ENCODE measurements around the gene NKX6-1. TPM values are rescaled to one million over a fixed set of nuclear protein-coding genes. Genes with fewer than 3 reads are reported as not detected.

NKX6-1 gene
- total RNA-seq, 1 donor from 2014 or later: not detected

DNA sequence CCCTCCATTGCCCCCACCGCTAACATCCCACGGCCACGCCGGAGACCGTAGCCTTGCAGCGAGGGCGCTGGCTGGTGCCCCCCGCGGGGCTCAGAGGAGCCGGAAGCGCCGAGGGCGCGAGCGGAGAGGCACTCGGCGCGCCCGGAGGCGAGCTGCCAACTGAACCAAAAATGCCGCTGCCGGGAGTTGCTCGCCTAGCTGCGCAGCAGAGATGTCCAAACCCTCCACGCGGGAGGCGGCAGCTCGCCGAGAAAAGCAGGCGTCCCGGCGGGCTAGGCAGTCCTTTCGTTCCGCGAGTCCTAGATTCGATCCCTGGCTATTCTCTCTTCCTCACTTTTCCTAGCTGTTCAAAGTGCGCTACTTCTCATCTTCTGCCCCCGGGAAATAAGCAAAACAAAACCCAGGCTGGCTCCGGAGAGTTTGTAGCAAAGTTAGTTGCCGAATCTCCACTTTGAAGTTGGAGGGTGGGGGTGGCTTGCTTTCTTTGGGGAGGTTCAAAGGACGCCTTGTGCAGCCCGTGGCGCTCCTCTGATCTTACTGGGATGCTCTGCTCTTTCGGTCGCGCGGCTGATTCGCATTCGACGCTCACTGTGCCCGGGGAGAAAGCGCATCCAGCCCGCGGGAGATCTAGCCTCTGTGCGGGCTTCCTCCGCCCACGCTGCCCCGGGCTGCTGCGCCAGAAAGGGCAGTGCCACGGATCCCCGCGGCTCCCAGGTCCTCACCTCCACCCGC is 723 bp downstream of the NKX6-1 start:
- DNase-seq: peak; percentile 23

GRCh38 chr4:84497504-84498202 is 1.4 kb downstream of the NKX6-1 start:
- no peak for DNase-seq

DNA sequence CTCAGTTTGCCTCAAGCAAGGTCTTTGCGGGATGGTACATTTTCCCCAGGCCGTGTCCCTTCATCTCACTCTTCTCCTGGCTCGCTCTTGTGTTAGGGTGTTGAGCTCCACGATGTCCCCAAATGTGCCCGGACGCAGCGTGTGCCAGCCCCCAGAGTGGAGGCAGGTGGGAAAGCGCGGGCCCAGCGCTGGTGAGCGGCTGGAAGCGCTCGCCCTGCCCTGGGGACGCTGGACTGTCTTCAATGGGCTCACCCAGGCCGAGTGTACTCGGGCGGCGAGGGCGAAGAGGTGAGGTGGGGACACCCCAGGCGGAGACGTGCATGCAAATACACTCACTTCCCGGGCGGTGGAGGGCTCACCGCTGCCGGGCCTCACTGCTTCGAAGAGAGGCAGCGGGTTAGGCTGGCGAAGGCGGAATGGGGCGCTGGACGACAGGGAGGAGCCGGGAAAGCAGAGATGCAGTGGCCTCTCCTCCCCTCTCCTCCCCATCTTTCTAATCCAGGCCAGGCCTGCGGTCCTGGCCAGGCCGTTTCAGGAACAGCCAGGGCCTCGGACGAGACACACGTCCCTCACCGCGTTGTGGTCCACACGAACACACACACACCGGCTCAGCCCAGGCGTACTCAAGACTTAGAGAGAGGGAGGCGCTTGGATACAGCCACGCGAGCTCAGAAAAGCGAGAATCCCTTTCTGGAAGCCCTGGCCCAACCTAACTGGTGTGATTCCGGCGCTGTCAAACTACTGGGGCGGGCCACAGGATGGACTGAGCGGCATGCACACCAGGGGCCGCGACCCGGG is 2.2 kb downstream of the NKX6-1 start:
- peak; percentile 11 for DNase-seq

DNA sequence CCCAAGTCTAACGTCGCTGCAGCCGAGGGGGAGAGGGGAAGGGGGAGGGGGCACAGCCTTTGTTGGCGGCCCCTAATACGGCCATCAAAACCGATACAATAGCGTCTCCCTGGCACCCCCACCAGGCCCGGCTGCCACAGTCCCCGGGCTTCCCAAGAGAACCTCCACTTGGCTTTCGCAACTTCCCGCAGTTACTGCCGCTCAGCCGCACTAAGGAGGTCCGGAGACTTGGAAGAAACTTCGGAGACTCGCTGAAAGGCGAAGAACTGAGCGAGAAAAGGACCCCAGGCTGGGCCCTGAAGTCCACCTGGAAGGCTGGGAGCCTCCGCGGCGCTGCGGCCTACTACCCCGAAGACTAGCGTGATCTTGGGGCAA is 2.8 kb downstream of the NKX6-1 start:
- no peak for DNase-seq

GRCh38 chr4:84495794-84496261 is 3.3 kb downstream of the NKX6-1 start:
- DNase-seq: no peak

- no peak for DNase-seq
Observed at GRCh38 chr4:84495118-84495793, 3.8 kb downstream of the NKX6-1 start.

DNA sequence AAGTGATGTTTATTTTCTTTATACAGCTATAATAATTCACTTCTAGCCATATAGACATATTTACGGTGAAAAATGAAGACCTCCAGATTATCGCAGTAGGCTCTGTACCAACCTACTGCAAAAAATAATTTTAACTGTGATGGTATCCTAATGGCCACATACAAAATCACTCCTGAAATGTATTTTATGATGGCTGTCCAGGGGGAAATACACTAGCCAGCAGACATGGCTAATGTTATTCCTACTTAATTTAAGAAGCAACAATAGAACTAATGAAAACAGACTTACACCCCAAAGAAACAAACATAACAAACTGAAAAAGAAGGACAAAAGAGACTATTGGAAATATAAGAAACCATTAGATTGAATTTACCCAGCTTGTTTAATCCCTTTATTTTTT is 4.6 kb downstream of the NKX6-1 start:
- DNase-seq: no peak

DNA sequence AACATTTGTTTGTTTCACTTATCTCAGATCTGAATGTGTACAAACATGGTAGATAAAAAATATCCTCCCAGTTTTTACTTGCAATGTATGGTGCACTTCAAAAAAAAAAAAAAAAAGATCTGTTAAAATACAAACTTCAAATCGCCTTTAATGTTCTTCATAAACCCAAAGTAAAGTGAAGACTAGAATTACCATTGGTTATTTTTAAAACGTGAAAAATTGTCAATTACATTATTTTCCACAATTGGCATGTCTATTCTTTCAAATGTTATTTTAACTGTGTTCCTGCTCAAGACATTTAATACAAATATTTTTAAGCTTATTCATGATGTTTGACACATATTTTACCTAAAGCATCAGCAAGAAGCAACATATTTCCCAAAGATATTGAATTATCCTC is 5.0 kb downstream of the NKX6-1 start:
- no peak for DNase-seq

- DNase-seq: peak; percentile 38
Observed at GRCh38 chr4:84493092-84493850, 5.8 kb downstream of the NKX6-1 start.

GRCh38 chr4:84492737-84493091 is 6.4 kb downstream of the NKX6-1 start:
- no peak for DNase-seq

GRCh38 chr4:84492290-84492689 is 6.8 kb downstream of the NKX6-1 start:
- no peak for DNase-seq

DNA sequence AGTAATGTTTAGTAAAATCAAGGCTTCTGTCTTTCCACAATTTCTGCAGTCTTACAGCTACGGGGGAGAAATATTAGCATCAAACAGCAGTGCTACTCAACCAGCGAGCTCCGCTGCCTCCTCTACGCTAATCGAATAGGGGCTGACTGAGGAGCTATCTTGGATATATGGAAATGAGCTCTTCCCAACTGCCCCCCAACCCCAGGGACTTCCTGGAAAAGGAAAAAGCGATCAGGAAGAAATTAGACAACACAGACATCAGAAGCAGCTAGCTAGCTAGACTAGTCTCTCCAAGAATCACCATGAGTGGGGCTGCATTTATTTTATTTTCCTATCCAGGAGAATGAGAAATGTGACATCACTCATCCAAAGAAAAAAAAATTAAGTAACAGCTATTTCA is 7.6 kb downstream of the NKX6-1 start:
- no peak for DNase-seq

DNA sequence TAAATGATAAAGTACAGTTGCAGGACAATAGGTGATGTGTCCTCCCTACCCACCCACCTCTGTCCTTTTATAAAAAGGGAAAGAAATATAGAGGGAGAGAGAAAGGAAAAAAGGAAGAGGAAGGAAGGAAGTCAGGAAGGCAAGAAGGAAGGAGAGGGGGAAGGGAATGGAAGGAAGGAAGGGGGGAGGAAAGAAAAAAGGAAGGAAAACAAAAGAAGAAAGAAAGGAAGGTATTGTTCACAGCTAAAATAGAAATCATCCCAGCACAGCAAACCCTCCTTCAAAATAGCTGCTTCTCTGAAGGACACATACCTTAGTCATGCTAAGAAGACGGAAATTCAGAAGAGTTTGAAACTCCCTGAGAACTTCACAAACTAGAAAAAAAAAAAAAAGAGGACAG is 8.4 kb downstream of the NKX6-1 start:
- DNase-seq: no peak

DNA sequence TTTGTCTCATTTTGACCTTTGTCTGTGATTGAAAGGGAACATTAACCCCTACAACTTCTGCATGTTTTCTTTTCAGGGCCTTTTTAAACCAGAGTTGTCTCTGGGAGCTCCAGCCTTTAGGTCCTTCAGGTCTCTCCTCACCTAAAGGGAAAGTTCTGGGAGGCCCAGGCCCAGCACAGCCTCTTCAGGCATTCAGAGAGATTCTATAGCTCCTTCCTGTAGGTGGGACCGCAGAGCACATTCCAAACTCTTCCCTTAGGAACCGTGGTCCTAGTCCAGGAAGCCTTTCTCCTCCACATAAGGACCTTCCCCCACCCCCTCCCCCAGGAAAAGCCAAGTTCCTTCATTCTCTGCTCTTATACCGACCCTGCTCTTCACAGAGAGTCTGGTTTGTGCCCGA is 14.9 kb downstream of the NKX6-1 start:
- DNase-seq: no peak

DNA sequence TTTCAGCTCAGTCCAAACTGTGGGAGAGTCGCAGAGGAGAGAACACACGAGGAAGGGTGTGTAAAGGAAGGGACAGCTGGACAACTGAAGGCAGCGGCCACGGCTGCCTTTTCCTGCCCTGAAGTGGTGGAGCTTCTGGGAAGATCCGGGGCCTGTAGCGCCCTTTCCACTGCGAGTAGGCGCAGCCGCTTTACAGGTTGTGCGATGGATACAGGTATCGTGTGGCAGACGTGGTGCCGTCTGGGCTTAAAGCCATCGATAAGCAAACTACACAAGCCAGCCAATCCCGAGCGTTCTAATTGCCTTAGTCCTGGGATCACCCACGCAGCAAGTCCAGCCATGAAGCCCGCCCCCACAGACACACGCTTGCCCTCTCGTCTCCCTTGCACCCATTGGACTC is 15.4 kb downstream of the NKX6-1 start:
- DNase-seq: no peak

GRCh38 chr4:84482564-84483563 is 16.2 kb downstream of the NKX6-1 start:
- DNase-seq: peak; percentile 28

DNA sequence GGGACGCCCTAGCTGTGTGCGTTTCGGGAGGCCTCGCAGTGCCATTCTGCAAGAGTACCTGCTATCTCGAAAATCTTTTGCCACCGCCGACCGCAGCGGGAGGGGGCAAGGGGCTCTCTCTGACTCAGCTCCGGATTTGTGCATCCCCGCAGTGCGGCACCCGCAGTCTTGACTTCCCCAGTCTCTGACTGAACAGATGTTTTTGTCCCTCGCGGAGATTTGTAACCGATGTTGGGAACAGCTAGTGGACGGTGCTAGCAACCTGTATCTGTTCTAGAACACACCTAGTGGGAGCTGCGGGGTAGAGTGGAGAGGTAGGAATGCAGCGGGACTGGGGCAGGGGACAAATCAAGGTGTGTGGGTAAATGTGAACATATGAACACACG is 17.2 kb downstream of the NKX6-1 start:
- no peak for DNase-seq

DNA sequence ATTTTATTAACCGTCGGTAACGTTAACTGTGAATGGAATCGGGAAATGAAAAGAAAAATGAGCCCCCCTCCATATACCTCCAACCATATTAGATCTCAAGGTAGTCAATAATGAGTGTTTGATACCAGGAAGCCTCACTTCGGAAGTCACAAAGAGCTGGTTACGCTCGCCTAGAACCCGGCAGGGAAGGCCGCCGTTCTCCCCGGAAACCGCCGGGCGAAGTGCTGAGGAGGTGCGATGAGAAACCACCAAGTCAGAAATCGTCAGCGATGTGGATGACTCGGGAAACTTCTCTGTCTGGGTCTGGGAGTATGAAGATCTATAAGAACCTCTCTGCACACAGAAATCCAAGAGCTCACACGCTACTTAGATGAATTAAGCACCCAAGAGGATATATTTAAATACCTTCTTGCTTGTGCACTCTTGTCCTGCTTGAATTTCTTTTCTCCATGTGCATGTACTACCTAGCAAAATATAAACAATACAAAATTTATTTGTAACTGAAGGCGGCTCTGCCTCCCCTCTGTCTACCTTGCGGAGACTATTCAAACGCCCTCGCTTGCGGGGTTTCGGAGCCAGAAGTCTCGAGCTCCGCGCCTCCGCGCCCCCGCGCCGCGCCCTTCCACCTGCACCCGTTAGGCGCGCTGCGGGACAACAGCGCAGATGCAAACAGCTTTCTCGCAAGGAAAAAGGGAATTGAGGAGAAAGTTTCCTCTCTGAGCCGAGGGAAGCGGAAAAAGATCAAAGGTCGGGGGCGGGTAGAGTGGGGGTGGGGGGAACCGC is 17.8 kb downstream of the NKX6-1 start:
- DNase-seq: no peak

DNA sequence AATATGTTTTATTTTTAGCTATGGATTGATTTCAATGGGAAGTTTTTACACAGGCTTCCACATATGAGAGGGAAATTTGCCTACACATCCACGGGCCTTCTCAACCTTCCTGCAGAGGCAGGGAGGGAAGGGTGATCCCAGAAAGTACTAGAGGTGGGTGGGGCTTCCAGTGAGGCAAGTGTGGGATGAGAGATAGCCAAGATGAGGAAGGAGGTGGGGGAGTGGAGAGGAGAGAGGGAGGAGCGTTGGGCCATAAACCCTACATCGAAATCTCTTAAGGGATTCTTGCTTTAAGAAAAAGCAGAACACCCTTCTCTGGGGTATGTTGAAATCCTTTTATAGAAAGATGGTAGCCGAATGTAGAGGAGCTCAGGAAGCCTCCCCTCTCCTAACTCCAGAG is 19.0 kb downstream of the NKX6-1 start:
- no peak for DNase-seq

- no peak for DNase-seq
Observed at GRCh38 chr4:84479663-84480062, 19.4 kb downstream of the NKX6-1 start.
